Testis (tissue), 3 donors: Measurements from ENCODE around the gene ABCF3. TPM values are rescaled to one million over a fixed set of nuclear protein-coding genes. Genes with fewer than 3 reads are reported as not detected.

Experiments
- DNase-seq: peaks from one replicate; pipeline ENCODE4 v3.0.0-alpha.2; 2019
- H3K27ac ChIP-seq, 2 donors: fragments of 200-600 bp; sonication (generic); one replicate each; pipeline ENCODE4 v1.5.1; 2019
- H3K27me3 ChIP-seq: fragments of 200-600 bp; sonication (generic); one replicate; pipeline ENCODE4 v1.5.1; 2019
- H3K36me3 ChIP-seq: fragments of 200-600 bp; sonication (generic); one replicate; pipeline ENCODE4 v1.5.1; 2017; ENCODE audit warnings: low read depth; ENCODE audit errors: missing control alignments
- H3K4me1 ChIP-seq: fragments of 200-600 bp; sonication (generic); one replicate; pipeline ENCODE4 v1.5.1; 2019
- H3K4me3 ChIP-seq, 2 donors: fragments of 200-600 bp; sonication (generic); one replicate each; pipeline ENCODE4 v1.5.1; 2017 to 2019
- H3K9me3 ChIP-seq: fragments of 200-600 bp; sonication (generic); one replicate; pipeline ENCODE4 v1.5.1; 2017
- CTCF ChIP-seq, 3 experiments: fragments of 450-650 bp in 2 of 3; fragments of 200-600 bp in 1 of 3; sonication (generic) in 1 of 3; IDR thresholded peaks; one replicate each; pipeline ENCODE4 v1.5.1; 2016 to 2019; ENCODE audit warnings: antibody characterized with exemption in 3 of 3, mild to moderate bottlenecking in 2 of 3, moderate library complexity in 1 of 3
- POLR2A ChIP-seq: fragments of 450-650 bp; IDR thresholded peaks from one replicate; pipeline ENCODE4 v1.6.1; 2017; ENCODE audit warnings: antibody characterized with exemption, mild to moderate bottlenecking, moderate library complexity
- WGBS, 2 donors: methylation state at CpG; one replicate each; pipeline ENCODE4 v1.1.5; 2018; 5-methylcytosine and 5-hydroxymethylcytosine counted together
- intact Hi-C: fragments of 100-400 bp; cut with DNase I; formaldehyde crosslinking; loops from one replicate; pipeline ENCODE4 v1.15.1; 2023; ENCODE audit warnings: low total_unique reads
- microRNA counts, 2 donors: library from miRNA; unstranded; fragments of <30 nt; microRNA quantifications; one replicate each; lab custom pipeline; 2016
- microRNA-seq, 2 donors: library from miRNA; unstranded; fragments of <30 nt; microRNA quantifications; one replicate each; pipeline ENCODE4, GENCODE V29; 2016; ENCODE audit warnings: borderline number of aligned reads in 2 of 2, borderline replicate concordance in 1 of 2
- polyA plus RNA-seq: library from polyadenylated mRNA; stranded (reverse); fragments of 350-450 nt; fragmentation: Illumina TruSeq; extraction: RNeasy Lipid Tissue Mini Kit (QIAGEN cat#74804); gene quantifications from one replicate; pipeline ENCODE4 v1.2.3, GENCODE V29; 2014; ENCODE audit warnings: low read depth, low replicate concordance; ENCODE audit not compliant: insufficient read depth
- small RNA-seq, 2 donors: library from RNA; depleted of rRNA; stranded (forward); fragments of <200 nt; gene quantifications; one replicate each; pipeline ENCODE3, GENCODE V24; 2016
- total RNA-seq, 2 donors: library from RNA; depleted of rRNA; stranded (reverse); fragments of >200 nt; gene quantifications; one replicate each; pipeline ENCODE4 v1.2.3, GENCODE V29; 2016

The ABCF3 gene
- total and polyA plus RNA-seq, 3 donors from 2014 or later, result 69.3 to 115 (median 111) TPM

GRCh38 chr3:184242297-184242685 lies 56.3 kb downstream of the ABCF3 start:
- 77 to 87% methylated on average over 3 to 5 of the region's 5 CpGs for WGBS, 2 donors
- intact Hi-C loops, result loop anchor here (10.0 kb wide), 1 partner anchor 347 kb away; no protein-coding TSS in a partner anchor
- TF ChIP-seq POLR2A (no peak), CTCF (IDR thresholded peaks at IDR 0.05) (no peak)
- Histone ChIP-seq H3K27ac (no peak overlapping the region), H3K4me3 (no peak overlapping the region), H3K27me3 (no peaks in the 10 kb centered on the region), H3K36me3 (no peaks in the 10 kb centered on the region), H3K9me3 (no peaks in the 10 kb centered on the region), H3K4me1 (peaks cover 6% of the 10 kb centered on the region)
- no peak for DNase-seq

MicroRNA genes within 50 kb of the gene (microRNA counts, 767-probe panel; counts per million panel counts)
- microRNA hsa-miR-1224-3p (lab: Ali Mortazavi, UCI) (0 to 152 counts per million in 2 donors), microRNA hsa-miR-1224-5p (lab: Ali Mortazavi, UCI) (0 to 152 counts per million in 2 donors)

Small RNA genes lying within 50 kb of the gene (microRNA-seq; reads per million reads assigned to microRNA genes)
- 11.1 to 18.6 reads per million in 2 donors for gene MIR1224

Small RNA genes lying within 50 kb of the gene (small RNA-seq; reads per million reads assigned to genes)
- gene MIR1224, result 0.47 to 2.7 reads per million in 2 donors

Other genes starting within 250 kb of the ABCF3 start
- gene ABCC5, start 168.3 kb upstream of the ABCF3 start, total RNA-seq, result 10 to 100 TPM; 61.5 to 77.9 TPM
- 35.2 TPM for gene ABCC5, start 168.3 kb upstream of the ABCF3 start, polyA plus RNA-seq
- not detected for gene HTR3D, start 154.5 kb upstream of the ABCF3 start, total RNA-seq
- gene HTR3D, start 154.5 kb upstream of the ABCF3 start, polyA plus RNA-seq, result not detected
- gene HTR3C, start 133.2 kb upstream of the ABCF3 start, total RNA-seq, result under 1 TPM in 1 of 2 donors, not detected in 1; 0.31 TPM
- gene HTR3C, start 133.2 kb upstream of the ABCF3 start, polyA plus RNA-seq, result not detected
- gene HTR3E, start 89.1 kb upstream of the ABCF3 start, total RNA-seq, result under 1 TPM; 0.31 to 0.63 TPM
- not detected for gene HTR3E, start 89.1 kb upstream of the ABCF3 start, polyA plus RNA-seq
- gene EIF2B5, start 50.8 kb upstream of the ABCF3 start, total RNA-seq, result 10 to 100 TPM; 37.2 to 48.1 TPM
- gene EIF2B5, start 50.8 kb upstream of the ABCF3 start, polyA plus RNA-seq, result 36.7 TPM
- 10 to 100 TPM; 80.5 to 86.8 TPM for gene DVL3, start 30.8 kb upstream of the ABCF3 start, total RNA-seq
- gene DVL3, start 30.8 kb upstream of the ABCF3 start, polyA plus RNA-seq, result 53.7 TPM
- gene AP2M1, start 11.3 kb upstream of the ABCF3 start, total RNA-seq, result 100 to 1,000 TPM; 238 to 334 TPM
- 346 TPM for gene AP2M1, start 11.3 kb upstream of the ABCF3 start, polyA plus RNA-seq
- 10 to 100 TPM; 13.8 to 17.6 TPM for gene VWA5B2, start 43.4 kb downstream of the ABCF3 start, total RNA-seq
- gene VWA5B2, start 43.4 kb downstream of the ABCF3 start, polyA plus RNA-seq, result 2.5 TPM
- 10 to 100 TPM; 79.4 to 91.7 TPM for gene ALG3, start 62.8 kb downstream of the ABCF3 start, total RNA-seq
- 58.7 TPM for gene ALG3, start 62.8 kb downstream of the ABCF3 start, polyA plus RNA-seq
- gene EEF1AKMT4, start 63.5 kb downstream of the ABCF3 start, total RNA-seq, result 10 to 100 TPM; 10.2 to 15.0 TPM
- gene EEF1AKMT4, start 63.5 kb downstream of the ABCF3 start, polyA plus RNA-seq, result 16.9 TPM
- gene CAMK2N2, start 75.4 kb downstream of the ABCF3 start, total RNA-seq, result under 1 TPM in 1 of 2 donors, not detected in 1; 0.24 TPM
- gene CAMK2N2, start 75.4 kb downstream of the ABCF3 start, polyA plus RNA-seq, result 0.40 TPM
- 1 to 10 TPM; 1.4 TPM for gene ECE2, start 89.8 kb downstream of the ABCF3 start, total RNA-seq
- gene ECE2, start 89.8 kb downstream of the ABCF3 start, polyA plus RNA-seq, result 1.1 TPM
- gene PSMD2, start 113.0 kb downstream of the ABCF3 start, total RNA-seq, result 100 to 1,000 TPM; 289 to 339 TPM
- gene PSMD2, start 113.0 kb downstream of the ABCF3 start, polyA plus RNA-seq, result 379 TPM
- gene EIF4G1, start 128.4 kb downstream of the ABCF3 start, total RNA-seq, result 100 to 1,000 TPM; 295 TPM
- gene EIF4G1, start 128.4 kb downstream of the ABCF3 start, polyA plus RNA-seq, result 255 TPM
- 10 to 100 TPM; 75.9 to 77.2 TPM for gene FAM131A, start 151.4 kb downstream of the ABCF3 start, total RNA-seq
- 28.1 TPM for gene FAM131A, start 151.4 kb downstream of the ABCF3 start, polyA plus RNA-seq
- gene CLCN2, start 175.4 kb downstream of the ABCF3 start, total RNA-seq, result 100 to 1,000 TPM in 1 of 2 donors, 10 to 100 TPM in 1; 98.2 to 118 TPM
- gene CLCN2, start 175.4 kb downstream of the ABCF3 start, polyA plus RNA-seq, result 46.7 TPM
- gene POLR2H, start 175.5 kb downstream of the ABCF3 start, total RNA-seq, result 10 to 100 TPM; 65.0 to 76.4 TPM
- 72.2 TPM for gene POLR2H, start 175.5 kb downstream of the ABCF3 start, polyA plus RNA-seq
- under 1 TPM; 0.71 to 0.93 TPM for gene THPO, start 192.0 kb downstream of the ABCF3 start, total RNA-seq
- 7.6 TPM for gene THPO, start 192.0 kb downstream of the ABCF3 start, polyA plus RNA-seq
- gene CHRD, start 193.9 kb downstream of the ABCF3 start, total RNA-seq, result 1 to 10 TPM; 3.5 to 4.3 TPM
- 4.3 TPM for gene CHRD, start 193.9 kb downstream of the ABCF3 start, polyA plus RNA-seq